OCI-LY3 (cell line): ENCODE results near the gene ASIC4.

ENCODE experiments used
- H2AFZ ChIP-seq: fragments of 200-600, 300-600 bp; shearing (Covaris generic); 2 replicates; pipeline ENCODE4 v1.6.0; 2014; ENCODE audit warnings: antibody characterized with exemption, low read depth, low read length
- H3K27ac ChIP-seq: fragments of 200-600, 300-600 bp; sonication (generic); 2 replicates; pipeline ENCODE4 v1.5.1; 2014; ENCODE audit warnings: mild to moderate bottlenecking, low read length, moderate library complexity, mixed read lengths
- H3K27me3 ChIP-seq: fragments of 200-600, 300-600 bp; sonication (generic); 2 replicates; pipeline ENCODE4 v1.6.1; 2014; ENCODE audit warnings: low read depth, low read length, mixed read lengths
- H3K36me3 ChIP-seq: fragments of 200-600, 300-600 bp; sonication (generic); replicated peaks from 2 replicates; pipeline ENCODE3; 2014; ENCODE audit warnings: low read depth, low read length, mixed read lengths
- H3K4me1 ChIP-seq: fragments of 300-600, 200-600 bp; sonication (generic); 2 replicates; pipeline ENCODE4 v1.6.1; 2014; ENCODE audit warnings: low read length, mixed read lengths
- H3K4me2 ChIP-seq: fragments of 200-600, 300-600 bp; sonication (generic); 2 replicates; pipeline ENCODE4 v1.6.1; 2014; ENCODE audit warnings: low read length, mixed read lengths
- H3K4me3 ChIP-seq: fragments of 300-600, 200-600 bp; sonication (generic); 2 replicates; pipeline ENCODE4 v1.5.1; 2014; ENCODE audit warnings: antibody characterized with exemption, mild to moderate bottlenecking, low read length, moderate library complexity
- H3K79me2 ChIP-seq: fragments of 300-600, 200-600 bp; shearing (Covaris generic); 2 replicates; pipeline ENCODE4 v1.6.1; 2014; ENCODE audit warnings: mild to moderate bottlenecking, low read length, mixed read lengths
- H3K9ac ChIP-seq: fragments of 300-600, 200-600 bp; shearing (Covaris generic); 2 replicates; pipeline ENCODE4 v1.6.0; 2014; ENCODE audit warnings: mild to moderate bottlenecking, low read length, moderate library complexity
- H3K9me3 ChIP-seq: fragments of 200-600, 300-600 bp; shearing (Covaris generic); 2 replicates; pipeline ENCODE4 v1.6.1; 2014; ENCODE audit warnings: low read length, mixed read lengths; ENCODE audit not compliant: insufficient read depth
- H4K20me1 ChIP-seq: fragments of 200-600, 300-600 bp; sonication (generic); 2 replicates; pipeline ENCODE4 v1.6.1; 2016; ENCODE audit warnings: low read length, mixed read lengths; ENCODE audit not compliant: insufficient read depth
- EZH2phosphoT487 ChIP-seq: fragments of 200-600 bp; shearing (Covaris generic); IDR thresholded peaks from 2 replicates; pipeline ENCODE4 v1.6.1; 2018; ENCODE audit warnings: antibody characterized with exemption, mixed run types, low read depth
- TF ChIP-seq, protein P1 (sequence below): fragments of 200-600, 300-600 bp; sonication (generic); IDR thresholded peaks from 2 replicates; pipeline ENCODE4 v1.5.1; 2014; ENCODE audit warnings: antibody characterized with exemption, low read length, low read depth

ASIC4 gene

DNA sequence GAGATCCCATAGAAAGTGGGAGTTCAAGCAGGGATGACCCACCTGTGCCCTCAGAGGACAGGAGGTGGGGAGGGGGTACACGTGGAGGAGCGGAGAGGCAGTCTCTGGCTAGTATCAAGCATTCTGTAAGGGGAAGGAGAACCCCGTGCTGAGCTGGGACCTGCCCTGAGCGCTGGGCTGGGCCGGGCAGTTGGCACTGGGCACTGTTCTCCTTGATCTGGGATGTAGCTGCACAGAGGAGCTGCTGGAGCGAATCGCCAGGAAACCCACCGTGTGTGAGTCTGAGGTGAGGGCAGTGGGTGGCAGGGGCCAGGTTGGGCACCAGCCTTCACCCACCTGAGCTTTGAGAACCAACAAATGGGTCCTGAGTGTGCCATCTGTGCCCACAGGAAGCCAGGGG is 35.4 kb upstream of the ASIC4 start:
- H4K20me1 ChIP-seq: no peaks in the 10 kb centered on the region
- no peak overlapping the region for H2AFZ ChIP-seq
- no peaks in the 10 kb centered on the region for H3K79me2 ChIP-seq
- H3K9ac ChIP-seq: no peak overlapping the region
- H3K4me1 ChIP-seq: no peaks in the 10 kb centered on the region
- H3K27me3 ChIP-seq: no peaks in the 10 kb centered on the region; the same call in none of the 2 replicates
- H3K36me3 ChIP-seq: no peaks in the 10 kb centered on the region
- H3K9me3 ChIP-seq: no peaks in the 10 kb centered on the region
- H3K27ac ChIP-seq: no peak overlapping the region
- TF ChIP-seq, protein P1, sequence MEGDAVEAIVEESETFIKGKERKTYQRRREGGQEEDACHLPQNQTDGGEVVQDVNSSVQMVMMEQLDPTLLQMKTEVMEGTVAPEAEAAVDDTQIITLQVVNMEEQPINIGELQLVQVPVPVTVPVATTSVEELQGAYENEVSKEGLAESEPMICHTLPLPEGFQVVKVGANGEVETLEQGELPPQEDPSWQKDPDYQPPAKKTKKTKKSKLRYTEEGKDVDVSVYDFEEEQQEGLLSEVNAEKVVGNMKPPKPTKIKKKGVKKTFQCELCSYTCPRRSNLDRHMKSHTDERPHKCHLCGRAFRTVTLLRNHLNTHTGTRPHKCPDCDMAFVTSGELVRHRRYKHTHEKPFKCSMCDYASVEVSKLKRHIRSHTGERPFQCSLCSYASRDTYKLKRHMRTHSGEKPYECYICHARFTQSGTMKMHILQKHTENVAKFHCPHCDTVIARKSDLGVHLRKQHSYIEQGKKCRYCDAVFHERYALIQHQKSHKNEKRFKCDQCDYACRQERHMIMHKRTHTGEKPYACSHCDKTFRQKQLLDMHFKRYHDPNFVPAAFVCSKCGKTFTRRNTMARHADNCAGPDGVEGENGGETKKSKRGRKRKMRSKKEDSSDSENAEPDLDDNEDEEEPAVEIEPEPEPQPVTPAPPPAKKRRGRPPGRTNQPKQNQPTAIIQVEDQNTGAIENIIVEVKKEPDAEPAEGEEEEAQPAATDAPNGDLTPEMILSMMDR: no peak
- TF ChIP-seq EZH2phosphoT487: no peak
- no peak overlapping the region for H3K4me2 ChIP-seq
- H3K4me3 ChIP-seq: no peak overlapping the region

DNA sequence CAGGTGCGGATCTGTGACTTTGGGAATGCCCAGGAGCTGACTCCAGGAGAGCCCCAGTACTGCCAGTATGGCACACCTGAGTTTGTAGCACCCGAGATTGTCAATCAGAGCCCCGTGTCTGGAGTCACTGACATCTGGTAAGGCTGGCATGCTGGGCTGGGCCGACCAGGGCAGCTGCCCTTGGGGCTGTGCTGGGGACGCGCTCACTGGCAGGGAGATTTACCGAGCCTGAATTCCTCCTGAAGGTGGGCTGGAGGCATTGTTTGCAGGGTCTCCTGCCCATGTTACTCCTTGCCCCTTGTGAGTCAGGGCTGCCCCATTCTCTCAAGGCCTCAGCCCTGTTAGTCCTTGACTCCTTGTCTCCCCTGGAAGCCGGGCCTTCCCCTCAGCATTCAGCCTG is 34.3 kb upstream of the ASIC4 start:
- no peaks in the 10 kb centered on the region for H3K9me3 ChIP-seq

DNA sequence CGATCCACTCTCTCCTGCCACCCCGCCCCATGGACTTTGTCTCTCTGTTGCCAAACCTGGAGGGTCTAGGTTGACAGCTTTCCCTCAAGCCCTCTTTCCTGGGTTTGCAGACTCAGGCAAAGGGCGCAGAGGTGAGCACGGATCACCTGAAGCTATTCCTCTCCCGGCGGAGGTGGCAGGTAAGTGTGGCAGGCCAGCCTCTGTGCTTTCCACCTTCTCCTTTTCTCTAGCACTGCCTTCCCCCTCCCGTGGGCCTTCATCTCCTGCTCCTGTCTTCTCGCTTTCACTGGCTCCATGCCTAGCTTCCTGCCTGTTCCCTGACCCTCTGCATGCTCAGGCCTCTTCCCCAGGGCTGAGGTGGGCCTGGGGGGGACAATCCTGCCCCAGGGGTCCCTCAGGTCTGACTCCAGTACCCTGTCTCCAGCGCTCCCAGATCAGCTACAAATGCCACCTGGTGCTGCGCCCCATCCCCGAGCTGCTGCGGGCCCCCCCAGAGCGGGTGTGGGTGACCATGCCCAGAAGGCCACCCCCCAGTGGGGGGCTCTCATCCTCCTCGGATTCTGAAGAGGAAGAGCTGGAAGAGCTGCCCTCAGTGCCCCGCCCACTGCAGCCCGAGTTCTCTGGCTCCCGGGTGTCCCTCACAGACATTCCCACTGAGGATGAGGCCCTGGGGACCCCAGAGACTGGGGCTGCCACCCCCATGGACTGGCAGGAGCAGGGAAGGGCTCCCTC is 31.4 kb upstream of the ASIC4 start:
- no peak overlapping the region for H3K27ac ChIP-seq
- no peaks in the 10 kb centered on the region for H3K79me2 ChIP-seq
- H3K36me3 ChIP-seq: no peaks in the 10 kb centered on the region
- H3K27me3 ChIP-seq: no peaks in the 10 kb centered on the region; the same call in 1 of the 2 replicates
- H3K4me1 ChIP-seq: no peaks in the 10 kb centered on the region
- TF ChIP-seq, protein P1: no peak
- TF ChIP-seq EZH2phosphoT487: no peak
- H4K20me1 ChIP-seq: no peaks in the 10 kb centered on the region
- H3K9ac ChIP-seq: no peak overlapping the region
- H3K4me3 ChIP-seq: no peak overlapping the region
- no peak overlapping the region for H3K4me2 ChIP-seq
- no peaks in the 10 kb centered on the region for H3K9me3 ChIP-seq
- H2AFZ ChIP-seq: no peak overlapping the region

More for the DNA sequence above, 34.3 kb upstream of the ASIC4 start:
- TF ChIP-seq EZH2phosphoT487: no peak
- TF ChIP-seq, protein P1: no peak
- Histone ChIP-seq H3K9ac (no peak overlapping the region), H3K36me3 (no peaks in the 10 kb centered on the region), H4K20me1 (no peaks in the 10 kb centered on the region), H2AFZ (no peak overlapping the region), H3K27ac (no peak overlapping the region), H3K4me2 (no peak overlapping the region), H3K4me1 (no peaks in the 10 kb centered on the region), H3K79me2 (no peaks in the 10 kb centered on the region), H3K27me3 (no peaks in the 10 kb centered on the region; the same call in none of the 2 replicates), H3K4me3 (no peak overlapping the region)

DNA sequence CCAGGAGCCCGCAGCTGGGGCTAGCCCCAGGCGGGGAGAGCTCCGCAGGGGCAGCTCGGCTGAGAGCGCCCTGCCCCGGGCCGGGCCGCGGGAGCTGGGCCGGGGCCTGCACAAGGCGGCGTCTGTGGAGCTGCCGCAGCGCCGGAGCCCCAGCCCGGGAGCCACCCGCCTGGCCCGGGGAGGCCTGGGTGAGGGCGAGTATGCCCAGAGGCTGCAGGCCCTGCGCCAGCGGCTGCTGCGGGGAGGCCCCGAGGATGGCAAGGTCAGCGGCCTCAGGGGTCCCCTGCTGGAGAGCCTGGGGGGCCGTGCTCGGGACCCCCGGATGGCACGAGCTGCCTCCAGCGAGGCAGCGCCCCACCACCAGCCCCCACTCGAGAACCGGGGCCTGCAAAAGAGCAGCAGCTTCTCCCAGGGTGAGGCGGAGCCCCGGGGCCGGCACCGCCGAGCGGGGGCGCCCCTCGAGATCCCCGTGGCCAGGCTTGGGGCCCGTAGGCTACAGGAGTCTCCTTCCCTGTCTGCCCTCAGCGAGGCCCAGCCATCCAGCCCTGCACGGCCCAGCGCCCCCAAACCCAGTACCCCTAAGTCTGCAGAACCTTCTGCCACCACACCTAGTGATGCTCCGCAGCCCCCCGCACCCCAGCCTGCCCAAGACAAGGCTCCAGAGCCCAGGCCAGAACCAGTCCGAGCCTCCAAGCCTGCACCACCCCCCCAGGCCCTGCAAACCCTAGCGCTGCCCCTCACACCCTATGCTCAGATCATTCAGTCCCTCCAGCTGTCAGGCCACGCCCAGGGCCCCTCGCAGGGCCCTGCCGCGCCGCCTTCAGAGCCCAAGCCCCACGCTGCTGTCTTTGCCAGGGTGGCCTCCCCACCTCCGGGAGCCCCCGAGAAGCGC is 30.6 kb upstream of the ASIC4 start:
- Histone ChIP-seq H3K4me2 (no peak overlapping the region), H3K9me3 (no peaks in the 10 kb centered on the region), H3K27me3 (no peaks in the 10 kb centered on the region), H3K4me3 (no peak overlapping the region), H3K4me1 (no peaks in the 10 kb centered on the region), H3K79me2 (no peaks in the 10 kb centered on the region), H4K20me1 (no peaks in the 10 kb centered on the region), H2AFZ (no peak overlapping the region), H3K27ac (no peak overlapping the region), H3K9ac (no peak overlapping the region), H3K36me3 (no peaks in the 10 kb centered on the region)
- TF ChIP-seq, protein P1: no peak
- TF ChIP-seq EZH2phosphoT487: no peak
